ENCODE results near the gene CYLD.

Gene CYLD

GRCh38 chr16:50731130-50731988 is 10.5 kb upstream of the CYLD start:
- Histone ChIP-seq H4K20me1 (ENCODE audit: insufficient read depth, low read length) (no peaks in the 10 kb centered on the region), H3K79me2 (ENCODE audit: insufficient read depth, low read length) (no peaks in the 10 kb centered on the region), H3K36me3 (ENCODE audit: insufficient read depth, low read length) (no peaks in the 10 kb centered on the region; the same call in 1 of the 2 replicates)

GRCh38 chr16:50731989-50732832 is 9.7 kb upstream of the CYLD start:
- Histone ChIP-seq H3K4me3 (ENCODE audit: low read depth, low read length, poor library complexity, severe bottlenecking) (no peak overlapping the region), H3K79me2 (ENCODE audit: insufficient read depth, low read length) (no peaks in the 10 kb centered on the region), H3K9ac (ENCODE audit: low read length) (no peak overlapping the region), H2AFZ (ENCODE audit: low read length) (no peak overlapping the region), H3K4me2 (ENCODE audit: low read length) (no peak overlapping the region), H3K9me2 (ENCODE audit: low read depth, low read length) (no peaks in the 10 kb centered on the region), H3K9me3 (ENCODE audit: low read length) (no peaks in the 10 kb centered on the region), H3K27ac (ENCODE audit: low read depth, low read length, poor library complexity, severe bottlenecking) (no peak overlapping the region), H3F3A (ENCODE audit: insufficient read depth, low read length) (no peaks in the 10 kb centered on the region), H3K36me3 (ENCODE audit: insufficient read depth, low read length) (no peaks in the 10 kb centered on the region; the same call in 1 of the 2 replicates), H4K20me1 (ENCODE audit: insufficient read depth, low read length) (no peaks in the 10 kb centered on the region), H3K4me1 (ENCODE audit: insufficient read depth, low read length, severe bottlenecking) (no peaks in the 10 kb centered on the region), H3K27me3 (ENCODE audit: insufficient read depth, low read length) (no peaks in the 10 kb centered on the region)
- TF ChIP-seq EZH2 (IDR thresholded peaks at IDR 0.05; ENCODE audit: borderline replicate concordance, low read length) = no peak
- no peak for TF ChIP-seq CTCF (IDR thresholded peaks at IDR 0.05; ENCODE audit: low read length)

More at GRCh38 chr16:50731130-50731988, 10.5 kb upstream of the CYLD start:
- Histone ChIP-seq H3K4me3 (ENCODE audit: low read depth, low read length, poor library complexity, severe bottlenecking) (no peak overlapping the region), H3K4me1 (ENCODE audit: insufficient read depth, low read length, severe bottlenecking) (no peaks in the 10 kb centered on the region), H3K4me2 (ENCODE audit: low read length) (no peak overlapping the region), H3K27ac (ENCODE audit: low read depth, low read length, poor library complexity, severe bottlenecking) (no peak overlapping the region), H3K9me2 (ENCODE audit: low read depth, low read length) (no peaks in the 10 kb centered on the region), H3K9ac (ENCODE audit: low read length) (no peak overlapping the region), H3K27me3 (ENCODE audit: insufficient read depth, low read length) (no peaks in the 10 kb centered on the region), H3F3A (ENCODE audit: insufficient read depth, low read length) (no peaks in the 10 kb centered on the region), H3K9me3 (ENCODE audit: low read length) (no peaks in the 10 kb centered on the region), H2AFZ (ENCODE audit: low read length) (no peak overlapping the region)
- no peak for TF ChIP-seq CTCF (IDR thresholded peaks at IDR 0.05; ENCODE audit: low read length)
- no peak for TF ChIP-seq EZH2 (IDR thresholded peaks at IDR 0.05; ENCODE audit: borderline replicate concordance, low read length)

GRCh38 chr16:50733468-50733867 is 8.4 kb upstream of the CYLD start:
- Histone ChIP-seq H3K27me3 (ENCODE audit: insufficient read depth, low read length) (no peaks in the 10 kb centered on the region), H3K9ac (ENCODE audit: low read length) (no peak overlapping the region), H3K9me3 (ENCODE audit: low read length) (no peaks in the 10 kb centered on the region), H3K36me3 (ENCODE audit: insufficient read depth, low read length) (no peaks in the 10 kb centered on the region; the same call in 1 of the 2 replicates), H3K4me1 (ENCODE audit: insufficient read depth, low read length, severe bottlenecking) (no peaks in the 10 kb centered on the region), H2AFZ (ENCODE audit: low read length) (no peak overlapping the region), H3K4me2 (ENCODE audit: low read length) (no peak overlapping the region), H3K27ac (ENCODE audit: low read depth, low read length, poor library complexity, severe bottlenecking) (no peak overlapping the region), H3K9me2 (ENCODE audit: low read depth, low read length) (no peaks in the 10 kb centered on the region), H3F3A (ENCODE audit: insufficient read depth, low read length) (no peaks in the 10 kb centered on the region), H3K79me2 (ENCODE audit: insufficient read depth, low read length) (no peaks in the 10 kb centered on the region), H3K4me3 (ENCODE audit: low read depth, low read length, poor library complexity, severe bottlenecking) (no peak overlapping the region), H4K20me1 (ENCODE audit: insufficient read depth, low read length) (no peaks in the 10 kb centered on the region)
- no peak for TF ChIP-seq CTCF (IDR thresholded peaks at IDR 0.05; ENCODE audit: low read length)
- no peak for TF ChIP-seq EZH2 (IDR thresholded peaks at IDR 0.05; ENCODE audit: borderline replicate concordance, low read length)
